Activated naive CD4-positive, alpha-beta T cell treated with anti-CD3 and anti-CD28 coated beads, Interleukin-2, amount 50 U/mL, for 16 hours (primary cell): Measurements from ENCODE around the gene CACNB1.
A peak's percentile ranks its signal among the peaks of the same experiment; 100 is the strongest.
"Not testable (repeated sequence)": the region's sequence is repeated elsewhere in the genome, so short reads cannot be mapped to it uniquely, and the experiment has no call there.

Experiments used
- DNase-seq: peaks from one replicate; pipeline ENCODE4 v3.0.0-alpha.2; 2020

CACNB1 gene

DNA sequence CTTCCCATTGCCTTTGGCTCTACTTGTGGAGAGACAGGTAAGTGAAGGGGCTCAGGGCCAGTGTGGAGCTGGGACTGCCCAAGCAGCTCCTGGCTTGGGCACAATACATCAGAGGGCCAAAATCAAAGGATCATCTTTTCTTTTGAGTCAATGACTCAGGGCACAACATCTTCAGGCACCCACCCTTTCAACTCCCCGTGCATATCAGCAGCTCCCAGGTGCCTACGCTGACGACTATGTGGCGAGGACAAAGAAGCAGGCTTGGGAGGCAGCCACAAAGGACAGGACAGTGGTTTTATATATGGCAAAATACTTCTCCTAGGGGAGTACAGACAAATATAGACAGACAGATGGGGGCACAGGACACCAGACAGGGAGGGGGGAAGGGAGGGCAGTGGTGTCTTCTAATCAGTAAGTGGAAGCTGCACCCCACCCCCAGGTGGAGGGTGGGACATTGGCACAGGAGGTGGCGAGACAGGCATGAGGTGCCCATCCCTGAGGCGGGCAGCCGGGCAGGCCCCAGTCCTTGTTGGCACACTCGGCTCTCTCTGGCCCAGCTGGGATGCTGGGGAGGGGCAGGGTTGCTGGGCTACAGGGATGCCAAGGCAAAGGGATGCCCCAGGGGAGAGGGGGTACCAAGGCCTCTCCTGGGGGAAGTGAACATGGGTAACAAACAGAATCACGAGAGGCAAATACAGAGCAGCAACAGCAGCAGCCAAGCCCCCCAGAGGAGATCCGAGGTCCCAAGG, 23.8 kb downstream of the CACNB1 start:
- no peak for DNase-seq

DNA sequence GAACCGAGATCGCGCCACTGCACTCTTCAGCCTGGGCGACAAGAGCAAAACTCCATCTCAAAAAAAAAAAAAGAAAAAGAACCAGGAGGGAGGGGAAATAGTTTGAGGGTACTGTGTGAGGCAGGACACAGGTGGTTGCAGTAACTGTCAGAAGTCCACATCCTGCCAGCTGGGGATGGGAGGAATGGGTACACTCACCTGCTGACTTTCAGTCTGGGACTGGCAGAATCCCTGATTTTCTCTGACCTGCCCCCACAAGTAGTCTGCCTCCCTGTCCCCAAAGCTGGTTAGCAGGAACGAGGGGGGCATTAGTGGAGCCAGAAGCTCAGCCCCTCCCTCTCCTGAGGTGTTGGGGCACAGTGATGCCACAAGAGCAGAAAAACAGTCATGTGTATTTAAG, 24.4 kb downstream of the CACNB1 start:
- no peak for DNase-seq

DNA sequence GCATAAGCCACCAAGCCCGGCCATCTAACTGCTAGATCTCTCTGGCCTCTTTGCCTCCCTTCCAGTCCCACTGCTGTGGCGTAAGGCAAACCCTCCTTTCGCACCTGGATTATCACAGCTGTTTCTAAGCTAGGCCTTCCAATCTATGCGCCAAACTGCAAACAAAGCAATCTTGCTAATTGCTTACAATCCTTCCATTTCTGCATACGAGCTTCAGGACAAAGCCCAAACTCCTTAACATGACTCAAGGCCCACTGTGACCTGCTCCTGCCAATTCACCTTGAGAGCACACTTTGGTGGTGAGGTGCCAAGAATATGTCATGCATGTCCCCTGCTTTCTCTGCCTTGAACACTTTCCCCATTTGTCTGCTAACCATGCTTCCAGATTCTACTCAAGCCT, 25.5 kb downstream of the CACNB1 start:
- no peak for DNase-seq

DNA sequence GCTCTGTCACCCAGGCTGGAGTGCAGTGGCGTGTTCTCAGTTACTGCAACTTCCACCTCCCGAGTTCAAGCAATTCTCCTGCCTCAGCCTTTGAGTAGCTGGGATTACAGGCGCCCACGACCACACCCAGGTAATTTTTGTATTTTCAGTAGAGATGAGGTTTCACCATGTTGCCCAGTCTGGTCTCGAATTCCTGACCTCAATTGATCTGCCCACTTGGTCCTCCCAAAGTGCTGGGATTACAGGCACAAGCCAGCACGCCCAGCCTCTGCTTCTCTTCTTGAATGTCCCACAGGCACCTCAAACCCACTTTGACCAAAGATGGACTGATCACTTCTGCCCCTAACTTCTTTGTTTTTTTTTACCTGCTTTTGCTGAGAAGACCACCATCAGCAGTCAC, 26.9 kb downstream of the CACNB1 start:
- DNase-seq, result no peak

DNA sequence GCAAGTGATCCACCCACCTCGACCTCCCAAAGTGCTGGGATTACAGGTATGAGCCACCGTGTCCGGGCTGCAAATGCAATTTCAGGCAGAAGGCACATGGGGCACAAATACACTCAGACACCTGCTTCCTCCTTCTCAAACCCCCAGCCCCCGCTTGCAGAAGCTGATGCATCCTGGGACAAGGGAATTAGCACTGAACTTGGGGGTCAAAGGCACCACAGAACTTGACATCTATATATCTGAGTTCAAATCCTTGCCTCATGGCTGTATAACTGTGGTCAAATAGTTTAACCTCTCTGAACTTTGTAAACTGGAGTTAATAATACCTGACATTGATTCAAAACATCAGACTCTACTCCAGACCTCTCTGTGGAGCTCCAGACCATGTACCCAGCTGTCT, 27.4 kb downstream of the CACNB1 start:
- DNase-seq, result no peak

DNA sequence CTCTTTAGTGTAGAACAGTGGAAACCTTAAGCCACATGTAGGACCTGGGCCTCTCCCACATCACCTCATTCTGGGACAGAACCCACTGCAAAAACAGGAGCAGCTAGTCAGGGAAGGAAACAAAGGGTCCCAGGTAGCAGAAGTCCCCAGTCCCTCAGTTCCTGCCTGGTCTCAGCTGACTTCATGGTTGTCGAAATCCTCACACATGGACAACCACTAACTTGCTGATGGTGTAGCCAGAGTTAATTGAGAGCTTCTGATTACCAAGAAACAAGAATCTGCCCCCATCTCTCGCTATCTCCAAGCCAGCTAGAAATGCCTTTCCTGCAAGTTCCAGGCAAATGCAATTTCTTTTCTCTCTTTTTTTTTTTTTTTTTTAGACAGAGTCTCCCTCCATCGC, 28.0 kb downstream of the CACNB1 start:
- no peak for DNase-seq

DNA sequence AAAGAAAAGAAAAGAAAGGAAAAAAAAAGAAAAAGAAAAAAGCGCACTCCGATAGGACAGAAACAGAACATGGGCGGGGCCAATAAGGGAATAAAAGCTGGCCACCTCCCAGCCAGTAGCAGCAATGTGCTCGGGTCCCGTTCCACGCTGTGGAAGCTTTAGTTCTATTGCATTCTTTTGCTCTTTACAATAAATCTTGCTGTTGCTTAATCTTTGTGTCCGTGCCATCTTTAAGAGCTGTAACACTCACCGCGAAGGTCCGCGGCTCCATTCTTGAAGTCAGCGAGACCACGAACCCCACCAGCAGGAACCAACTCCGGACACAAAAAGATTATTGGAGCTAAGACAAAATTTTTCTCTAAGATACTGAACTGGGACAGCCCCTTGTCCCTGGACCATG, 28.4 kb downstream of the CACNB1 start:
- no peak for DNase-seq

DNA sequence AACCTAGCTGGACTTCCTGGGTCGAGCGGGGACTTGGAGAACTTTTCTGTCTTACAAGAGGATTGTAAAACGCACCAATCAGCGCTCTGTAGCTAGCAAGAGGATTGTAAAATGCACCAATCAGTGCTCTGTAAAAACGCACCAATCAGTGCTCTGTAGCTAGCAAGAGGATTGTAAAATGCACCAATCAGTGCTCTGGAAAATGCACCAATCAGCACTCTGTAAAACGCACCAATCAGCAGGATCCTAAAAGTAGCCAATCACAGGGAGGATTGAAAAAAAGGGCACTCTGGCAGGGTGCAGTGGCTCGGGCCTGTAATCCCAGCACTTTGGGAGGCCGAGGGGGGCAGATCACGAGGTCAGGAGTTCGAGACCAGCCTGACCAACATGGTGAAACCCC, 29.0 kb downstream of the CACNB1 start:
- not testable (repeated sequence) for DNase-seq

DNA sequence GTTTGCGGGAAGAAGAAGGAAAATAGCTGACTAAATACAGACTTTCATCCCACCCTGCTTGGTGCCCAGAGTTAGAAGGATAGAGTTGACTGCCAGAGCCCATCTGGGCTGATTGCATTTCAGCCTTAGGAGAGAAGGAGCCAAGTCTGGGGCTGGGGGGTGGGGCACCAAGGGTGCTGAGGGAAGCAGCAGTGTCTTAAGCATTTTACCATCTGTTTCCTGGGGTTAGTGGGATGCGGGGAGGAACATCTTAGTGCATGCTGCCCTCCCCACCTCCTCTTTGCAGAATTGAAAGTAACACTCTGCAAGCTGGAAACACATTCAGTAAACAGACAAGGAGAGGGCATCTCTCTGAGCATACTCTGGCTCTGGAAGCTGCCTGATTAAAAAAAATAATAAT, 30.0 kb downstream of the CACNB1 start:
- no peak for DNase-seq

DNA sequence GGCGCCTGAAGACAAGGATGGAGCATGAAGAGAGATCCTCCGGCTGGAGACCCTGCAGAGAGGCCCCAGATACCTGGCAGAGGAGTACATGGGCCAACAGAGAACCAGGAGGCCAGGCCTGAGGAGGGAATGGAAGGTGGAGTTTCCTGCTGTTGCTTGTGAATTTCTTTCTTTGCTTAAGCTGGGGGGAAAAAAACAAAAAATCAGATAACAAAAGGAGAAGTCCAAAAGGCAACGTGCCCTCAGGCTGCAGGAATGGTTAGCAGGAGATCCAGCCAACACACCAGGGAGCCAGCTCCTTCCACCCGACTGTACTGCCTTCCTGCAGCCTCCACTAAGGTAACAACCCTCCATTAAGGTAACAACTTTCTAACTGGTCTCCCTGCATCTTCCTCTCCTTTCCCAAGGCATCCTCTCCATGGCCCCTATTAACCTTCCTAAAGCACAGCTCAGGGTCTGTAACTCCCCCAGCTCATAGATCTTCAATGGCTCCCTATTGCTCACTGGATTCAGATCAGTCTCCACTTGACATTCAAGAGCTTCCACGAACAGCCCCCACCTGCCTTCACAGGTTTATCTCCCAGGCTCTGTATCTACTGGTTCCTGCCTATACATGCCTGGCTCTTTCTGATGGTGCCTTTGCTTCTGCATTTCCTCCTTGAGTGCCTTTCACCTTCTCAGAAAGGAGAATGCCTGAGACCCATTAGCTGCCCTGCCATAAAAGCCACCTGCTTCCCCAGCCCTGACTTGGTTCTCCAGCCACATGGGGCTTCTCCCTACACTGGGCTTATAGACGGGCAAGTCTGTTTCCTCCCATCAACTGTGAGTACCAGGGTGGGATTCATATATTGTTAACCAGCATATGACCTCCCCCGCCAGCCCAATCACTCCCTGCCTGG, 30.8 kb downstream of the CACNB1 start:
- DNase-seq, result no peak

DNA sequence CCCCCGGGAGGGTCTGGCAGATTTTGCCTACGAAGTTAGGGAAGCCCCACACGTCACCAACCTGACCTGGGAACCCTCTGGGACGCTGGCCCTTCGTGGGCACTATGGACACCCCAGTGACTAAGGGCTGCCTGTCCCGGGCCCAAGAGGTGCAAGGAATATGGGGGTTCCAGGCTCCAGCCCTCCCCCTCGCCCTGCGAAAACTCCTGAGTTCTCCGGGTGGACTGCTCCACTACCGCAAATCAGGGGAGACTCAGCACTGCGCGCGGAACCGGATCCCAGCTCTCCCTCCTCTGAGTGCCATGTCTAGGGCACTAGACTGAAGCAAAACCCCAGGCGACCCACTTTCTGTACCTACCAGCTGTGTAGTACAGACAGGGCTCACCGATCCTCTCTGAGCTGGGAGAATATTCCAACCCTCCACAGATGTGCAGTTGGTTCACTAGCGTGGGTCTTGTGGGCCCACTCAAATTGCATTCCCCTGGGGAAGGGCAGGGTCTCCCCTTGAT, 31.6 kb downstream of the CACNB1 start, which contains the start of gene ARL5C:
ARL5C (minus strand) TSS at position 321 of the 509 bp plus-strand sequence. CDS start 401 bp downstream, outside the sequence.
- DNase-seq, result no peak

DNA sequence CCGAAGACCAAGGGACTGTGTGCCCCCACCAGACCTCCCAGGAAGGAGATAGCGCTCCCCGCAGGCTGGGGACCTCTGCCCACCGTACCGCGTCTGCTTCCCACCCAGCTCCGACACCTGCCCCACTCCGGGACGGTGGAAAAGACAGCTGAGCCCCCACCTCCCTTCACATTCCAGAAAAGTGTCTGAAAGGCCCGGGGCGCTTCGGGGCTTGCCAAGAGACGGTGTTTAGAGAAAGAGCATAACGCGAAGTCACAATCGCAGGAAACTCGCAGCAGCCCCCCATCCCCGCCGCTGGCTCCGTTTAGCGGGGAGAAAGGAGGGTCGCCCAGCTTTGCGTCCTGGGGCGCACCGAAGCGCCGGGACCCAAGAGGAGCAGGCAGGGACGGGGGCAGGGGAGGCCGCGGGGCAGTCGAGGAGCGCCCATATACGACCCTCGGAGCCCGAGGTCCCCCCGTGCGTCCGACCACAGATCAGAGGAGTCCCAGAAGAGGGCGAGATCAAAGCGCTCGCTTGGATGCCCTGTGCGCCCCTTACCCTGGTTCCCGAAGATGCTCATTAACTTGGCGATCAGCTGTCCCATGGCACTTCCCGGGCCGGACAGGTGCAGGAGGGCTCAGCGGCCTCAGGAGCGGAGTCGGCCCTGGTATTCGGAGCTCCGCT, 32.2 kb downstream of the CACNB1 start:
- no peak for DNase-seq

DNA sequence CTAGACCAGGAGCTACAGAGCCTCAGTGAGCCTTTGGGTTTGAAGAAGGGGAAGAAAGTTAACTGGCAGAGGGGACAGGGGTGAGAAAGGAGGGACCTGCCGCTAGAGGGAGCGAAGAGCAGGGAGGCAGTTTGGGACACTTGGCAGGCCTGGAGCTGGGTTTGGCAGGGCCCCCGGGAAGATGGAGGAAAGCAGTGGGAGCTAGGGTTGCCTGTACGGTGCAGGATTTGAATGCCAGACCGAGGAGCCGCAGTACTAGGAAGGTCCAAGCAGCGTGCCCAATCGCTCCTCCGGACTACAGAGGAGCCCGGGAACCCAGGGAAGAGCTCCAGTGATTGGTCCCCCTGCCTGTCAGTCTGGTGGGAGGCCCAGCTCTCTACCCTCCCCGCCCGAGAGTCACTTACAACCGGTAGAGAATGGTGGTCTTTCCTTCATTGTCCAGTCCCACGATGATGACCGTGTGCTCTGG, 32.8 kb downstream of the CACNB1 start:
- peak; percentile 81 for DNase-seq

DNA sequence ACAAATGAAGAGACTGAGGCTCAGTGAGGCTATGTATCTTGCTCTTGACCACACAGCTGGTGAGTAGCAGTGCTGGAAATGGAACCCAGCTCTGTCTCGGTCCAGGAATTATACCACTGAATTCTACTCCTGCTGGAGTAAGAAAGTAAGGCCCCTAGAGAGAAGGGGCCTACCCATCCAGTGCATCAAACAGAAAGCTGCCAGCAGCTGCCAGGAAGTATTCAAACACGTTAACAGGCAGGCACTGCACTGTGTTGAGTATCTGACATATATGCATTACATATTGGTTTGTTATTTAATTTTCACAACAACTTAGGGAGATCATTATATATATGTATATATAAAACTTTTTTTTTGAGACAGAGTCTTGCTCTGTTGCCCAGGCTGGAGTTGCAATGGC, 35.5 kb downstream of the CACNB1 start:
- no peak for DNase-seq

DNA sequence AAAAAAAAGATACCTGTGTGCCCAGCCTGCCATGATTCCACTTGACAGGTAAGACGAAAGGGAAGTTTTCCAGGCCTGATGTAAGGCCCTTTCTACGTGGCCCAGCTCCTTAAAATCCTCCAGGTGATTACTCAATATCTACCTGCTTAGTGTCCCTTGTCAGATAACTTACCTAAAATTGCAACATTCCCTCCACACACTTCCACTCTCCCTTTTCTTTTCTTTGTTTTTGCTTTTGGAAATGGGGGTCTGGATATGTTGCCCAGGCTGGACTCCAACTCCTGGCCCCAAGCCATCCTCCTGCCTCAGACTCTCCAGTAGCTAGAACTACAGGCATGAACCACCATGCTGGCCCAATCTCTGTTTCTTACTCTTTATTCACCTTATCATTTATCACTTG, 38.8 kb downstream of the CACNB1 start:
- DNase-seq, result no peak

DNA sequence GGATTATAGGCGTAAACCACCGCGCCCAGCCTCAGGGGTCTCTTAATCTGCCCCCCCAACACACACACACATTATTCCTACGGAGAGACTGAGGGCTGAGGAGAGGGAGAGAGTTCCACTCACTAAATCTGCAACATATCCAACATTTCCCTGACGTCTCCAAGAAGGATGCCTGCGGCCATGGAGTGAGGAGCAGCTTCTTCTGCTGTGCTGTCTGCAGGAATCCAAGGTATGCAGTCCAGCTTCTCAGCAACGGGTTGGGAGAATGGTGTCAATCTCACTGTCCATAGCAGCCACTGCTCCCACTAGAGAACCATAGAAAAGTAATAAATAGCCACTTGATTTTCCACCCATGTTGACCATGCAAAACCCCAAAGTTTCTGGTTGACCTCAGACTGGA, 41.0 kb downstream of the CACNB1 start:
- DNase-seq, result no peak

DNA sequence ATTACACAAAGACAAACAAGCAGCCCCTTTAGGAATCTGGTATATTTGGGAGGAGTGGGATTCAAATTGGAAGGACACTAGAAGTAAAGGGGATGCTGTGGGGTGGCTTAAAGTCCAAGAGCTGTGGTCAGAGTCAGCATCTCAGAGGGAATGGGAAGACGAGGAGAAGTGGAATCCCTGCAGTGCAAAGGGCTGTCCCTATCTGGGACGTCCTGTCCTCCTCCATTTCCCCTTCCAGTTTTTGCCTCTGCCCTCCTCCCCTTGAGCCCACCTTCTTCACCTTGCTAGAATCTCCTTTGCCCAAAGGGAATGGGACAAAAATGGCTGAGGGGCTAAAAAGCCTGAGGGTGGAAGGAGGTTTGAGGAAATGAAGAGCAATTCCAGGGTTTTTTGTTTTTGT, 41.8 kb downstream of the CACNB1 start:
- DNase-seq, result no peak

DNA sequence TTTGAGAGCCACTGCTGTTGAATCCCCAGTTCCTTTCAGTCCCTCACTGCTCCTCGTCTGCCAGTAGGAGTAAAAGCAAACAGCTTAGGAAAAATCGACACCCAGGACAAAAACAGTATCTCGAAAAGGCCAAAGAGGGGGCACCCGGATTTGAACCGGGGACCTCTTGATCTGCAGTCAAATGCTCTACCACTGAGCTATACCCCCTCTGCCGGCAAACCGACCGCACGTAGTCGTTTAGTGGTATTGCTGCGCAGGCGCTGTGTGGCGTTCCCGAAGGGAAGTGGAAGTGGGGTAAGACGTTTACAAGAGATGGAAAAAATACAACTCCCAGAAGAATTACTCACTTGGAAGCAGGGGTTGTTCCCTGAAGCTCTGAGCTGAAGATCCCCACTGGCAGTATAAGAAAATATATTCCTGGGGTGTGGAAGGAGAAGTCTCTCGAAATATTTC, 43.8 kb downstream of the CACNB1 start:
- DNase-seq, result peak; percentile 88

DNA sequence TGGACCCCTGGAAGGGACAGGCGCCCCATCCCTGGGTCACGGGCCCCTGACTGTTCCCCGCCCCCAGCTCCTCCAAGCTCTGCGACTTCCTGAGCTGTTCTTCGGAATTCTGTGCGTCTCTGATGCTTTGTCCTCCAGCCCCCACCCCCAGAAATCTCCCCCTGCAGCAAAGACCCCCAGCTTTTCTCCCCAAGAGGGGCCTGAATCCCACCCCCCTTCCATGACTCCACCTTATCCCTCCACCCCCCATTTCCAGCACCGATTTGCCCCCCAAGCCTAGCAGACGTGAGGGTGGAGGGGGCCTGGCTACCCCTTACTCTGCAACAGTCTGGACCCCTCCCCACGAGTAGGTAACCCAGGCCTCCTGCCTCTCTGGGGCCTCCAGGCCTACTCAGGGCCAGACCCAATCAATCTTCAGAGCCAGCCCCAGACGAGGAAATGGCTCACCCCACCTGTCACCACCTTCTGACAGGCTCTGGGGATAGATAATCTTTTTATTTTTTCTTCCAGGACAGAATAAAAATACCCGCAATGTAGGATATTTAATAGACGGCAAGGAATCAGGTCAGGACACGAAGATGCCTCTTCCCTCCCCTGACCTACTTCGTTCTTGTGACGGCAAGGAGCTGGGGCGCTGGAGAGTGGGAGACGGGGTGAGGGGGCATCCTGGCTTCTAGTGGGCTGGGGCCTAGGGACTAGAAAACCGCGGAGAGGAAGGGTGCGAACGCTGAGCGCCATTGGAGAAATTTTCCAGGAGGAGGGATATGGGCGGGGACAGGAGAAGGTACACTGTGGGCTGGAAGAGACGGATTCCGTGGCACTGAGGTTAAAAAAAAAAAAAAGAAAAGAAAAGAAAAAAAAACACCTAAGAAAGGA, 45.3 kb downstream of the CACNB1 start:
- DNase-seq, result peak; percentile 37

DNA sequence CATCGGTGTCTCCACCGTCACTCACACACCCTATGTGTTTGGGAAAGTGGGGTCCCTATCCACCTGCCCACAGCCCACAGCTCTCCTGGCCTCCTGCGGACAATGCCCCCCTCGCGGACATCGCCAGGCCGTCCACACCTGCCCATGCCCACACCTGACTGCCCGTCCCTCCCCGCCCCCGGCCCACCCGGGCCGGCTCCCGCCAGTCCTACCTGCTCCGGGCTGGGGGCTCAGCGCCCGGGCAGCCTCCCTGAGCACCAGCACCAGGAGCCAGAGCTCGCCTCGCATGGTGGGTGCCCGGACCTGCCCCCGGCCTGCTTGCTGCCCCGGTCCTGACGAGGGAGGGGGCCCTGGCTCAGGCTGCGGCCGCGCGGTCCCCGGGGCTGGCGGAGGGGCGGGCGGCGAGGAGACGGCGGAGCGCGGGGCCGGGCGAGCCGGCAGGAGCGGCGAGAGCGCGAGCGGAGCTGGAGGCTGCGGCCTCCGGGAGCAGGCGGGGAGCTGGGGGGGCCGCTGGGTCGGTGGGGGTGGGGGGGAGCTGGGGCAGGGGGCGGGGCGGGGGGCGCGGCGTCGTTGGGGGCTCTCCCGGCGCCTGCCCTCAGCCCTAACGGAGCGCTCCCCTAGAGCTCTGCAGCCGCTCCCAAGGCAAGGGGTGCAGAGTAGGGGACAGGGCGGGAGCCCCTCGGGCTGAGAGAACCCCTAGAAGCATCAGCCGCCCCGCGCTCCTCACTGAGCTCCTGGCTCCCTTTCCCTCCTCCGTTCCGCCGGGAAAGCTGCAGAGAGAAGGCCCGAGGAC, 46.1 kb downstream of the CACNB1 start, which contains the start of gene PLXDC1:
PLXDC1 (minus strand) TSS at position 488 of the 793 bp plus-strand sequence; CDS start at position 288, 200 bp downstream.
- DNase-seq, result peak; percentile 23

DNA sequence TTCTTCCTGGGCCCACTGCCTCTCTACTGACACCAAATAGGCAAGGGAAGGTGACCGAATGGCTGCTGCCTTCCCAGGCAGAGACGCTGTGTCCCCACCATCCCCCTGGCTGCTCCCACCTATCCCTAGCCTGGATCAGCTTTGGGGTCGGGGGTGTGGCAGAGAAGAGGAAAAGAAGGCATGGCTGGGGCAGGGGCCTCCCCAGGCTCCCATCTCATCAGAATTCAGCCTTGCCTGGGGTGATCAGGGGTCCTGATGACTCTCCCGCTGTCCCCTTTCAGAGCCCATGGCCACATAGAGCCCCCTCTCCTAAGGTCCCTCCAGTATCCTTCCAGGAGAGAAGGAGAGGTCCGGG, 46.7 kb downstream of the CACNB1 start:
- no peak for DNase-seq
